HFF-Myc (cell line): ENCODE results near the gene ECEL1.

Experiments used
- DNase-seq: peaks from one replicate; pipeline ENCODE4 v3.0.0-alpha.2; 2011; ENCODE audit warnings: low read depth; ENCODE audit errors: extremely low read depth
- H3K4me3 ChIP-seq: replicated peaks from 2 replicates; pipeline ENCODE4 v1.5.1; 2011; ENCODE audit warnings: low read depth, mild to moderate bottlenecking, control low read depth, low read length
- TF ChIP-seq, protein P1 (sequence below): IDR thresholded peaks from 2 replicates; pipeline ENCODE4 v1.5.1; 2012; ENCODE audit warnings: mild to moderate bottlenecking, low read depth, low read length, control low read depth; ENCODE audit errors: missing control alignments

Gene ECEL1

DNA sequence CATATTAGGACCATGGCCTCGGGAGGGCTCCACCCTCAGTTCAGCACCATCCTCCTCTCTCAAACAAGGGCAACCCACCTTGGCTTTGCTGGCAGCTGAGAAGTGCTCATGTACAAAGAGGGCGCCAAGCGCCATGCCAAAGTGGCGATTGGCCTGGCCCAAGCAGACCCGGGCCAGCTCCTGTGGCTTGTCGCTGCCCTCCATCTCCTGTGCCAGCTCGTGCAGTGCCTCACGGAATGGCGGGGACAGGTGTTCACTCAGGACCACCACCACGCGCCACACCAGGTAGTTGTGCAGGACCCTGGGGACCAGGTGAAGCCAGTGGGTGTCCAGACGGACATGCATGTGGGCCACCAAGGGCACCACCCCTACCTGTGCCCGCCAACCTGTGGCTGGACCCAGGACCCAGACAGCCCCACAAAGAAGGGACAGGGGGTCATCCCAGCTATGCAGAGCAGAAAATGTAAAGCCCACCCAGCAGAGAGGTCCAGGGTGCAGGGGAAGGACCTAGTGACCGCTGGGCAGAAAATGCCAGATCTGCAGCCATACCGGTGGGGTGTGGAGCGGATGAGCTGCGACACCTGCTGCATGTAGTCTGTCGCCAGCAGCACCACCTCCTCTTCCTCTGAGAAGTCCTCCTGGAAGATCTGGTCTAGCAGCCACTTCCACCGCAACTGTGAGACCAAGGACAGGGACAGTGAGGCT is 3.6 kb downstream of the ECEL1 start:
- TF ChIP-seq, protein P1, sequence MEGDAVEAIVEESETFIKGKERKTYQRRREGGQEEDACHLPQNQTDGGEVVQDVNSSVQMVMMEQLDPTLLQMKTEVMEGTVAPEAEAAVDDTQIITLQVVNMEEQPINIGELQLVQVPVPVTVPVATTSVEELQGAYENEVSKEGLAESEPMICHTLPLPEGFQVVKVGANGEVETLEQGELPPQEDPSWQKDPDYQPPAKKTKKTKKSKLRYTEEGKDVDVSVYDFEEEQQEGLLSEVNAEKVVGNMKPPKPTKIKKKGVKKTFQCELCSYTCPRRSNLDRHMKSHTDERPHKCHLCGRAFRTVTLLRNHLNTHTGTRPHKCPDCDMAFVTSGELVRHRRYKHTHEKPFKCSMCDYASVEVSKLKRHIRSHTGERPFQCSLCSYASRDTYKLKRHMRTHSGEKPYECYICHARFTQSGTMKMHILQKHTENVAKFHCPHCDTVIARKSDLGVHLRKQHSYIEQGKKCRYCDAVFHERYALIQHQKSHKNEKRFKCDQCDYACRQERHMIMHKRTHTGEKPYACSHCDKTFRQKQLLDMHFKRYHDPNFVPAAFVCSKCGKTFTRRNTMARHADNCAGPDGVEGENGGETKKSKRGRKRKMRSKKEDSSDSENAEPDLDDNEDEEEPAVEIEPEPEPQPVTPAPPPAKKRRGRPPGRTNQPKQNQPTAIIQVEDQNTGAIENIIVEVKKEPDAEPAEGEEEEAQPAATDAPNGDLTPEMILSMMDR, result no peak
- DNase-seq, result no peak
- H3K4me3 ChIP-seq, result no peak overlapping the region

DNA sequence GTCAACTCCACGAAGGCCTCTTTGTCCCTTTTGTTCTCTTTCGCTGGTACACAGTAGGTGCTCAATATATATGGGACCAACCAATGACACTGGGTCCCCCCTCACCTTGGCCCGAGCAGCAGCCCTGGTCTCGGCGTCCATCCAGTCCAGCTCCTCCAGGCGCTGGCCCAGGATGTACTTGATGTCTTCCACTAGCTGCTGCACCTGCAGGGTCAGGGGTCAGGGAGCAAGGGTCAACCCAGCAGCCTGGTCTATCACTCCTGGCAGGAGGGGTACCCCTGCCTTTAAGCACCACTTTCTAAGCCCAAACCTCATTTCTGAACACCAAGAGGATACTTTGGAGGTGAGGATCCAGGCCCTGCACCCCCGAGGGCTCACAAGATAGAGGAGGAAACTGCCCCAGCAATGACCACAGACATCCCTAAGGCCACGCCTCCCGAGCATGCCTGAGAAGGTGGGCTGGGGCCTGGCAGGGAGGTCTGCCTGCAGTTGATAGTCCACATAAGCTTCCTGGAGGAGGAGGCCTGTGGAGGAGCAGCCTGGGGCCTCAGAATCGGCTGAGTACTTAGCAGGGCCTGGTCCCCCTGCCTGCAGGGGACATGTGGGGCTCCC is 4.2 kb downstream of the ECEL1 start:
- H3K4me3 ChIP-seq, result no peak overlapping the region
- TF ChIP-seq, protein P1, result no peak
- DNase-seq, result no peak

DNA sequence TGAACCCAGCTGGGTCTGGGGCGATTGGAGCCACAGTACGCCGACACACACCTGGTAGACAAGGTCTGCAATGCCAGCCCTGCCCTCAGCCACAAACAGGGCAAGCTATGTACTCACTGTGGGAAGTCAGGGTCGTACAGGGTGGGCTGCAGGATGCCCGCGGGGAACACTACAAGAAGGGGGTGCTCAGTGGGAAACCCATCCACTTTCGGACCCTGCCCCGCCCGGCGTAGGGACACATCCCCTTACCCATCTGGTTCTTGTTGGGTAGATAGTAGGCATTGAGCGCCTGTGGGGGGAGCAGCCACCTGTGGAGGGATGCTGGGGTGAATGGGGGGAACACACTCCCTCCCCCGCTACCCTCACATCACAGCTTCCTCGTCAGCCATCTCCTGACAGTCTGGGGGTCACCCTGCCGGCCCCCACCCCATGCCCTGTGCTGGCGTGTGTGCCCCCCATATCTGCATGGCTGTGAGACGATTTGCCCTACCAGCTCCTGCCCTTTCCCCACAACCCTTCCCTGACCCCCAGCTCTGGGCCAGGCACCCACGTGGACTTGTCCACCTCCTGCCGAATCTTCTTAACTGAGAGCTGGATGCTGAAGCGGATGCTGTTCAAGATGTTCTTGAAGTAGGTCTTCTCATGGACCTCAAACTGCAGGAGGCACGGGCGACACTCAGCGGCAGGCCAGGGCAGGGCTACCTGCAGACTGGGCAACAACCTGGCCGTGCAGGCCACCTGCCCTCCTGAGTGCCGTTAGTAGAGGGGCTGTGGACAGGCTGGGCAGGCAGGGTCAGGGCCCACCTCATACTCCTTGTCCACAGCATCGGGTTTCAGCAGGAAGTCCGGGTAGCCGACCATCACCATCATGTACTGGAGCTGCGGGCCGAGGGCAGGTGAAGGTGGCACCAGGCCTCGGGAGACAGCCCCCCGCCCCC is 5.1 kb downstream of the ECEL1 start:
- DNase-seq, result no peak
- TF ChIP-seq, protein P1, result no peak
- H3K4me3 ChIP-seq, result no peak overlapping the region

DNA sequence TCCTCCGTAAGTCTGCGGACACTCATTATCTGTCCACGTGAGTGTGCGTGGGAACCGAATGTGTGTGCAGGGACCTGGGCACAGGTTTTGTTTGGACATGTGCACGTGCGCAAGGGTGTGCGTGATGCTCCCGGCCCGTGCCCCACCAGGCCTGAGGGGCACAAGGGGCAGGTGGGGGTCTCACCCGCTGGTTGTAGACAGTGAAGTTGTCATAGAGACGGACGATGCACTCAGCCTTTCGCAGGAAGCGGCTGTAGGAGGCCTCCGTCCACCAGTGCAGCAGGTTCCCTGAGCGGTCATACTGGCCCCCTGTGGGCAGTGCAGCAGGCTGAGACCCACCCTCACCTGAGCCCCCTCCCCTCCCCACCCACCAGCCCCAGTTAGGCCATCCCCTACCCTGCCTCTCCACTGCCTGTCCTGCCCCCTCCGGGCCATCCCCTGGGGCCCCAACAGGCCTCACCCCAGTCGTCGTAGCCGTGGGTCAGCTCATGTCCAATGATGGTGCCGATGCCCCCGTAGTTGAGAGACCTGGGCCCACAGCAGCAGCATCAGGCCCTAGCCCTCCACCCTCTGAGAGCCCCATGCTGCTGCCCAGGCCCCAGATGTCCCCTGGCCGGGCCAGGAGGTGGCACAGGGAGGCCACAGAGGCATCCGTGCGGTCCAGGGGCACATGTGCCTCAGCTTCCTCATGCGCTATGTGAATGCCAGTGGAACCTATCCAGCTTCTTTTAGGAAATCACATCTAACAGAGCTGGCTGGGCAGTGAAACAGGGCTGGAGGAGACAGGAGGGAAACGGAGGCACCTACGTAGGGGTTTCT is 6.1 kb downstream of the ECEL1 start:
- TF ChIP-seq, protein P1, result no peak
- H3K4me3 ChIP-seq, result no peak overlapping the region
- no peak for DNase-seq

DNA sequence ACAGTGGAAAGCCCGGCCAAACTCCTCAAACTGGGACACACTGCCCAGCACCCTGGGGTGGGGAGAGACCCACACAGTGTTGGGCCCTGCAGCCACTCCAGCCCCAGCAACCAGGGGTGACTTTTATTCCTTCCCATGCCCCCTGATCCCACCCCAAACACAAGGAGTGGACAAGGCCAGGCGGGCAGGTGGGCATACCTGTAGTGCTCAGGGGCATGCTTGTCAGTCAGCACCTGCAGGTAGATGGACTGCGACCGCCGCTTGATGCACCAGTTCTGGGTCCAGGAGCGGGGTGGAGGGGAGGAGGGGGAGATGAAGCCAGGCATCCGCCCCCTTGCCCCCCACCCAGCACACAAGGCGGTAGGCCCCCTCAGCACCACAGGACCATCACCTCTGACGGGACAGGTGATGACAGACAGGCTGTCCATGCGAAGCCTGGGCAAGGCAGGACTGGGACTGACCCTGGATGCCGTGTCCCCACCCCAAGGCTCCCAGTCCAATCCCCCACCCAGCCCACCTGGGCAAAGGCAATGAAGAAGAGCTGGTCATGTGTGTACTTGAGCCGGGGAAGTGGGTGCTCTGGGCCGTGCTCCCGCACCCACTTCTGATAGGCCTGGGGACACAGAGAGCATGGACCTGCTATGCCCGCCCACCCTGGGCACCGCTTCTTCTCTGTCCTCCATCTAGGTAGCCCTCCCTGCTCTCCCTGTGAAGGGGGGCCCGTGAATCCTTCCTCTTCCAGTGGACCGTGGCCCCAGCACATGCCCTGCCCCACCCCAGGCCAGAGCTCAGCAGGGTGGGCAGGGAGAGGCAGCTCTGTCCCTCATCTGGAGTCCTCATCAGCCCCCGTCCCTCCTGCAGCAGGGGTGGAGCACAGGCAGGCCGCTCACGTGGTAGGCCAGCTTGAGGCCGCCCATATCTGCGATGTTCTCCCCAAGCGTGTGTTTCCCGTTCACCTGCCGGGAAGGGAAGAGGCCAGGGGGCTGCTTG is 7.1 kb downstream of the ECEL1 start:
- no peak for DNase-seq
- TF ChIP-seq, protein P1, result no peak
- no peak overlapping the region for H3K4me3 ChIP-seq
